HL-60 (cell line): ENCODE results near the gene BBS1.

Experiments
- DNase-seq, 2 experiments: peaks; one replicate each; pipeline ENCODE4 v3.0.0-alpha.2; 2010 to 2020; ENCODE audit warnings: low read depth in 1 of 2, low spot score in 1 of 2
- H3K27ac ChIP-seq: fragments of 250-450 bp; sonication (Bioruptor Pico); replicated peaks from 2 replicates; pipeline ENCODE4 v1.5.1; 2020; ENCODE audit warnings: mild to moderate bottlenecking, moderate library complexity
- H3K27me3 ChIP-seq: fragments of 250-450 bp; sonication (Bioruptor Pico); 2 replicates; pipeline ENCODE4 v1.5.1; 2021; ENCODE audit warnings: mild to moderate bottlenecking, moderate library complexity; ENCODE audit not compliant: insufficient read depth, poor library complexity, severe bottlenecking
- H3K4me3 ChIP-seq: replicated peaks from 2 replicates; pipeline ENCODE4 v1.5.1; 2011; ENCODE audit warnings: mild to moderate bottlenecking, control low read depth, low read length; ENCODE audit not compliant: insufficient read depth
- GABPA ChIP-seq: IDR thresholded peaks from 2 replicates; pipeline ENCODE4 v1.6.1; 2012; ENCODE audit warnings: low read depth
- POLR2AphosphoS5 ChIP-seq: IDR thresholded peaks from 2 replicates; pipeline ENCODE4 v1.6.1; 2012; ENCODE audit warnings: low read depth
- REST ChIP-seq: IDR thresholded peaks from 2 replicates; pipeline ENCODE4 v1.6.1; 2012; ENCODE audit warnings: low read depth; ENCODE audit not compliant: insufficient replicate concordance
- SPI1 ChIP-seq: IDR thresholded peaks from 2 replicates; pipeline ENCODE4 v1.6.1; 2012; ENCODE audit warnings: low read depth, mild to moderate bottlenecking, borderline replicate concordance
- TF ChIP-seq, protein P1 (sequence below): IDR thresholded peaks from one replicate; pipeline ENCODE4 v1.5.1; 2011; ENCODE audit warnings: low read length, control low read depth, inconsistent platforms; ENCODE audit not compliant: insufficient read depth

BBS1 gene

GRCh38 chr11:66472054-66472453 lies 38.4 kb upstream of the BBS1 start:
- Histone ChIP-seq H3K4me3 (no peak overlapping the region), H3K27me3 (no peaks in the 10 kb centered on the region), H3K27ac (no peak overlapping the region)
- no peak for TF ChIP-seq POLR2AphosphoS5
- TF ChIP-seq REST = no peak
- TF ChIP-seq SPI1 = no peak
- TF ChIP-seq, protein P1, sequence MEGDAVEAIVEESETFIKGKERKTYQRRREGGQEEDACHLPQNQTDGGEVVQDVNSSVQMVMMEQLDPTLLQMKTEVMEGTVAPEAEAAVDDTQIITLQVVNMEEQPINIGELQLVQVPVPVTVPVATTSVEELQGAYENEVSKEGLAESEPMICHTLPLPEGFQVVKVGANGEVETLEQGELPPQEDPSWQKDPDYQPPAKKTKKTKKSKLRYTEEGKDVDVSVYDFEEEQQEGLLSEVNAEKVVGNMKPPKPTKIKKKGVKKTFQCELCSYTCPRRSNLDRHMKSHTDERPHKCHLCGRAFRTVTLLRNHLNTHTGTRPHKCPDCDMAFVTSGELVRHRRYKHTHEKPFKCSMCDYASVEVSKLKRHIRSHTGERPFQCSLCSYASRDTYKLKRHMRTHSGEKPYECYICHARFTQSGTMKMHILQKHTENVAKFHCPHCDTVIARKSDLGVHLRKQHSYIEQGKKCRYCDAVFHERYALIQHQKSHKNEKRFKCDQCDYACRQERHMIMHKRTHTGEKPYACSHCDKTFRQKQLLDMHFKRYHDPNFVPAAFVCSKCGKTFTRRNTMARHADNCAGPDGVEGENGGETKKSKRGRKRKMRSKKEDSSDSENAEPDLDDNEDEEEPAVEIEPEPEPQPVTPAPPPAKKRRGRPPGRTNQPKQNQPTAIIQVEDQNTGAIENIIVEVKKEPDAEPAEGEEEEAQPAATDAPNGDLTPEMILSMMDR = no peak
- no peak for TF ChIP-seq GABPA
- no peak for DNase-seq

DNA sequence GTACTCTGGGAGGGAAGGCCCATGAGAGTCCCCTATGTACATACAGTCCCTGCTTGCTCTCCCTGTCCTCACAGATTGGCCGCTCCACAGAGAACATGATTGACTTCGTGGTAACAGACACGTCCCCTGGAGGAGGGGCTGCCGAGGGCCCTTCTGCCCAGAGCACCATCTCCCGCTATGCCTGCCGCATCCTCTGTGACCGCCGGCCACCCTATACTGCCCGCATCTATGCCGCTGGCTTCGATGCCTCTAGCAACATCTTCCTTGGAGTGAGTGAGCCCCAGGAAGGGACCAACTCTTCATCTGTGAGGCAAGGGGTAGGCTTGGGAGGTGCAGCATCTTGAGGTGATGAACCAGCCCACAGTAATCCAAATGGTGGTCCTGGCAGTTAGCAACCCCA lies 37.3 kb upstream of the BBS1 start:
- no peak overlapping the region for H3K4me3 ChIP-seq
- no peaks in the 10 kb centered on the region for H3K27me3 ChIP-seq
- H3K27ac ChIP-seq = no peak overlapping the region
- no peak for DNase-seq
- no peak for TF ChIP-seq GABPA
- no peak for TF ChIP-seq POLR2AphosphoS5

DNA sequence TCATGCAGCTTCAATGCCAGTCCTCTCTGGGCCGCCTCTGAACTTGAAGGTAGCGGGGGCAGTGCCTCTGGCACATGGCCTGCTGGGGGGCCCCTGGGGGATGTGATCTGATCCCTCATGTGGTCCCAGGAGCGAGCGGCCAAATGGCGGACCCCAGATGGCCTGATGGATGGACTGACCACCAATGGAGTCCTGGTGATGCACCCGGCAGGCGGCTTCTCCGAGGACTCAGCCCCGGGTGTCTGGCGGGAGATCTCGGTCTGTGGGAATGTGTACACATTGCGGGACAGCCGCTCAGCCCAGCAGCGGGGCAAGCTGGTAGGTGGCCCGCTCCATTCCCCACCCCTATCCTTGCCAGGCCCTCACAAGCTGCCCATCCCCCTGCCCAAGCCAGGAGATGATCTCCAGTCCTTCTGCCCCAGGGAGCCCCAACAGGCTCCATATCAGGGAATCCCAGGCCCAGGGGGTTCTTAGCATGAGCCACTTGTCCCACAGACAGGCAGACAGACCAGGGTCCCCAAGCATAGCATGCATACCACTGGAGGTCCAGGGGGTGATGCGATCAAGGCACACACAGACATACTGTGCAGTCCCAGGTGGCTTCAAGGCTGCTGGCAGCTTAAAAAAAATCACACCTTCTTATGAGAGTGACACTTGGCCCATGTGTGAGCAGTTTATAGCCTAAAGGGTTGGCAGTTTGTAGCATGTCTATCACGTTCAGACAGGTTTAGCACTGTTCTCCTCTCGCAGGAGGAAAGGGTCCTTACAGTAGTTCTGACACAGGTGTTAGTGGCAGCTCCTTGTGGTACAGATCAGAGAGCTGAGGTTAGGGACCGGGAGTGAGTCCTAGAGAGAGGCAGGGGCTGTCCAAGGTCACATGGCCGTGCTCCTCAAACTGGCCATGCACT lies 36.6 kb upstream of the BBS1 start:
- Histone ChIP-seq H3K4me3 (no peak overlapping the region), H3K27me3 (no peaks in the 10 kb centered on the region), H3K27ac (no peak overlapping the region)
- DNase-seq = no peak
- TF ChIP-seq REST = no peak
- TF ChIP-seq, protein P1 = no peak

DNA sequence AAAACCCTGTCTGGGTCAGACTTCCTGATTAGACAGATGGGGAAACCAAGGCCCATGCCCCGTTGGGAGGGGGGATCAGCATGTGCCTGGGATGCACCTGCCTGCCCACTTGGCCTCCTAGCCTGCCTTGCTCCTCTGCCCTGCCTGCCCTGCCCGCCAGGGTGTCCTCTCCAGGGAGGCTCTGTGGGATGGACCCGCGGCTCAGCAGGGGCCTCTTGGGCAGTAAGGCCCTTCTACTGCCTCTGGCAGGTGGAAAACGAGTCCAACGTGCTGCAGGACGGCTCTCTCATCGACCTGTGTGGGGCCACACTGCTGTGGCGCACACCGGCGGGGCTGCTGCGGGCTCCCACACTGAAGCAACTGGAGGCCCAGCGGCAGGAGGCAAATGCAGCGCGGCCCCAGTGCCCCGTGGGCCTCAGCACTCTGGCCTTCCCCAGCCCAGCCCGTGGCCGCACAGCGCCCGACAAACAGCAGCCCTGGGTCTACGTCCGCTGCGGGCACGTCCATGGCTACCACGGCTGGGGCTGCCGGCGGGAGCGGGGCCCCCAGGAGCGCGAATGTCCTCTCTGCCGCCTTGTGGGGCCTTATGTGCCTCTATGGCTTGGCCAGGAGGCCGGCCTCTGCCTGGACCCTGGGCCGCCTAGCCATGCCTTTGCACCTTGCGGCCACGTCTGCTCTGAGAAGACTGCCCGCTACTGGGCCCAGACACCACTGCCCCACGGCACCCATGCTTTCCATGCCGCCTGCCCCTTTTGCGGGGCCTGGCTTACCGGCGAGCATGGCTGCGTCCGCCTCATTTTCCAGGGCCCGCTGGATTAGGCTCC lies 34.9 kb upstream of the BBS1 start:
- H3K27ac ChIP-seq = no peak overlapping the region
- DNase-seq = no peak
- no peaks in the 10 kb centered on the region for H3K27me3 ChIP-seq
- no peak overlapping the region for H3K4me3 ChIP-seq
- TF ChIP-seq POLR2AphosphoS5 = no peak
- TF ChIP-seq, protein P1 = no peak
- TF ChIP-seq GABPA = no peak
- TF ChIP-seq SPI1 = no peak
- no peak for TF ChIP-seq REST
